ENCODE results near the gene WWOX.

WWOX gene

DNA sequence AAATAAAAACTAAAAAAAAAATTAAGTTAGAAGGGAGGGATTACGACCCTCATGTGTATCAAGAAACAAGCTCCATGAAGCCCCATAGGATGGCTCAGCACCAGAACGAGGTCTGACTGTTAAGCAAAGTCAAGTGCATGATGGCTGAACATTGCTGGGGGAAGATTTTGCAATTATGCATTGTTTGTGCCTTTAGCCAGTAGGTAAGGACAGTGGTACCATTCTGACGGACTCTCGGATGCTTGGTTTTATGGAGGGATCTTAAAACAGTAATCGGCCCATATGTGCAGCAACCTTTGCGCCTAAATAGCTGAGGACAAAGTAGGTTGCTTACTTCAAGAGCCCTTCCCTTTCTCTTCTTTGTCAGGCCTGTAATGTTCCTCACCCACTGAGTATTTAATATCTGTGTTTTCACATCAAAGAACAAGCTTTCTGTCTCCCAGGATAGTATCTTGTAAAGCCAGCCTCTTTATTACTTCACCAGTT lies 186.0 kb downstream of the WWOX start (continued):
- TF ChIP-seq OSR1 (CRISPR knock-in tag; IDR thresholded peaks at IDR 0.05) (no peak), ARNTL (CRISPR knock-in tag; IDR thresholded peaks at IDR 0.05; ENCODE audit: borderline replicate concordance, low read depth) (no peak), BACH2 (CRISPR knock-in tag; IDR thresholded peaks at IDR 0.05; ENCODE audit: borderline replicate concordance) (no peak), GLIS3 (CRISPR knock-in tag; IDR thresholded peaks at IDR 0.05) (no peak), ESRRG (CRISPR knock-in tag; IDR thresholded peaks at IDR 0.05) (no peak), ZNF8 (CRISPR knock-in tag; IDR thresholded peaks at IDR 0.05) (no peak)

- TF ChIP-seq OSR1 (CRISPR knock-in tag; IDR thresholded peaks at IDR 0.05) (no peak), CREB5 (CRISPR knock-in tag; IDR thresholded peaks at IDR 0.05; ENCODE audit: low read depth) (no peak), CSDC2 (CRISPR knock-in tag; IDR thresholded peaks at IDR 0.05) (no peak), ZC3H10 (CRISPR knock-in tag; IDR thresholded peaks at IDR 0.05) (no peak), ISL1 (CRISPR knock-in tag; IDR thresholded peaks at IDR 0.05) (no peak), CSRNP3 (CRISPR knock-in tag; IDR thresholded peaks at IDR 0.05) (no peak), SNAI2 (CRISPR knock-in tag; IDR thresholded peaks at IDR 0.05) (no peak), GLIS3 (CRISPR knock-in tag; IDR thresholded peaks at IDR 0.05) (no peak), BACH2 (CRISPR knock-in tag; IDR thresholded peaks at IDR 0.05; ENCODE audit: borderline replicate concordance) (no peak), RARB (CRISPR knock-in tag; IDR thresholded peaks at IDR 0.05) (no peak), TCF4 (CRISPR knock-in tag; IDR thresholded peaks at IDR 0.05; ENCODE audit: borderline replicate concordance) (no peak), ZFP30 (CRISPR knock-in tag; IDR thresholded peaks at IDR 0.05) (no peak), ZNF565 (CRISPR knock-in tag; conservative IDR thresholded peaks at IDR 0.05; ENCODE audit: low read depth) (no peak), ZFP3 (CRISPR knock-in tag; IDR thresholded peaks at IDR 0.05) (no peak), ZNF70 (CRISPR knock-in tag; IDR thresholded peaks at IDR 0.05) (no peak), TOX (CRISPR knock-in tag; IDR thresholded peaks at IDR 0.05; ENCODE audit: borderline replicate concordance) (no peak)
- TF ChIP-seq, protein P1, sequence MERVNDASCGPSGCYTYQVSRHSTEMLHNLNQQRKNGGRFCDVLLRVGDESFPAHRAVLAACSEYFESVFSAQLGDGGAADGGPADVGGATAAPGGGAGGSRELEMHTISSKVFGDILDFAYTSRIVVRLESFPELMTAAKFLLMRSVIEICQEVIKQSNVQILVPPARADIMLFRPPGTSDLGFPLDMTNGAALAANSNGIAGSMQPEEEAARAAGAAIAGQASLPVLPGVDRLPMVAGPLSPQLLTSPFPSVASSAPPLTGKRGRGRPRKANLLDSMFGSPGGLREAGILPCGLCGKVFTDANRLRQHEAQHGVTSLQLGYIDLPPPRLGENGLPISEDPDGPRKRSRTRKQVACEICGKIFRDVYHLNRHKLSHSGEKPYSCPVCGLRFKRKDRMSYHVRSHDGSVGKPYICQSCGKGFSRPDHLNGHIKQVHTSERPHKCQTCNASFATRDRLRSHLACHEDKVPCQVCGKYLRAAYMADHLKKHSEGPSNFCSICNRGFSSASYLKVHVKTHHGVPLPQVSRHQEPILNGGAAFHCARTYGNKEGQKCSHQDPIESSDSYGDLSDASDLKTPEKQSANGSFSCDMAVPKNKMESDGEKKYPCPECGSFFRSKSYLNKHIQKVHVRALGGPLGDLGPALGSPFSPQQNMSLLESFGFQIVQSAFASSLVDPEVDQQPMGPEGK (CRISPR knock-in tag; IDR thresholded peaks at IDR 0.05; ENCODE audit: borderline replicate concordance): no peak
- TF ChIP-seq, protein P2, sequence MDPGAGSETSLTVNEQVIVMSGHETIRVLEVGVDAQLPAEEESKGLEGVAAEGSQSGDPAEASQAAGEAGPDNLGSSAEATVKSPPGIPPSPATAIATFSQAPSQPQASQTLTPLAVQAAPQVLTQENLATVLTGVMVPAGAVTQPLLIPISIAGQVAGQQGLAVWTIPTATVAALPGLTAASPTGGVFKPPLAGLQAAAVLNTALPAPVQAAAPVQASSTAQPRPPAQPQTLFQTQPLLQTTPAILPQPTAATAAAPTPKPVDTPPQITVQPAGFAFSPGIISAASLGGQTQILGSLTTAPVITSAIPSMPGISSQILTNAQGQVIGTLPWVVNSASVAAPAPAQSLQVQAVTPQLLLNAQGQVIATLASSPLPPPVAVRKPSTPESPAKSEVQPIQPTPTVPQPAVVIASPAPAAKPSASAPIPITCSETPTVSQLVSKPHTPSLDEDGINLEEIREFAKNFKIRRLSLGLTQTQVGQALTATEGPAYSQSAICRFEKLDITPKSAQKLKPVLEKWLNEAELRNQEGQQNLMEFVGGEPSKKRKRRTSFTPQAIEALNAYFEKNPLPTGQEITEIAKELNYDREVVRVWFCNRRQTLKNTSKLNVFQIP (CRISPR knock-in tag; IDR thresholded peaks at IDR 0.05; ENCODE audit: borderline replicate concordance, low read depth): no peak
- ATAC-seq: no peak
These were observed 186.6 kb downstream of the WWOX start for GRCh38 chr16:78286065-78286464.

DNA sequence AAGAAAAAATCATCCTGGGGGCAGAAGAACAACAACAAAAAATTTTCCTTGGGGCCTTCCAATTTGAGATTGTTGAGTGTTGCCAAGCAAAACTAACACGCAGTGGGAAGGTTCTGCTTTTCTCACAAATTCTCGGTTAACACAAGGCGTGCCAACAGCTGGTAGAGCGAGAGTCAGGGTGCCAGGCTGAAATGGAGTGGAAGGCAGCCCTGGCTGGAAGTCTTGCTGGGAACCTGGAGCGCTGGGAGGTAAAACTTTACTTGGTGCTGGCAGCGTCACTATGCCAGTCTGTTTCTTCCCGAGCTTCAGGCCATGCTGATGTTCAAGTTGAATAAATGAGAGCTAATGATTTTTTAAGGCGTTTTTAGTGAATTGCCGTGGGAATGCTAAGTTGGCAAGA lies 189.4 kb downstream of the WWOX start:
- TF ChIP-seq CREB5 (CRISPR knock-in tag; IDR thresholded peaks at IDR 0.05; ENCODE audit: low read depth) (no peak), ARNTL (CRISPR knock-in tag; IDR thresholded peaks at IDR 0.05; ENCODE audit: borderline replicate concordance, low read depth) (no peak)
- ATAC-seq: no peak

DNA sequence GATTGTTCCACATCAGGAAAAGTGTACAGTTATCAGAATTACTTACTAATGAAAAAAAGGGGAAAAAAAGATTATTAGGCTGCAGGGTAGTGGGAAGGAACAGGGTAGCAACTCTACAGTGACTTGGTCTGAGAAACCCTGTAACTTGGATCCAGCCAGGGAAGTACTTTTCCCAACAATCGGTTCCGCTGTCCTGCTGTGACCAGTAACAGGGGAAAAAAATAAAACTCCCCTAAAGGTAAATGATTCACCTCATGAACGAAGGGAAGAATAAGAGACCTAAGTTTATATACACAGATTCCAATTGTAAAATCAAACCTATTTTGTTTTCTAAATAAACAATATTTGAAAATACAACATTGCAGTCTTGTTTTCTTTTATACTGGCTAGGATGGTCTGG lies 189.9 kb downstream of the WWOX start:
- TF ChIP-seq ARNTL (CRISPR knock-in tag; IDR thresholded peaks at IDR 0.05; ENCODE audit: borderline replicate concordance, low read depth) (no peak), RARB (CRISPR knock-in tag; IDR thresholded peaks at IDR 0.05) (no peak), GLIS3 (CRISPR knock-in tag; IDR thresholded peaks at IDR 0.05) (no peak), ZC3H10 (CRISPR knock-in tag; IDR thresholded peaks at IDR 0.05) (no peak), SNAI2 (CRISPR knock-in tag; IDR thresholded peaks at IDR 0.05) (no peak)
- no peak for ATAC-seq

Data from SK-N-SH treated with all-trans-retinoic acid at 6 μM for 48 hours (cell line).